GM23248 (cell line): ENCODE data around the gene E2F1. TPM values are rescaled to one million over a fixed set of nuclear protein-coding genes. Genes with fewer than 3 reads are reported as not detected.

Experiments used
- DNase-seq: peaks from one replicate; pipeline ENCODE4 v3.0.0-alpha.2; 2015
- H2AFZ ChIP-seq: fragments of 200-600 bp; sonication (generic); 2 replicates; pipeline ENCODE4 v1.6.1; 2016; ENCODE audit warnings: antibody characterized with exemption
- H3F3A ChIP-seq: fragments of 200-600 bp; sonication (generic); 2 replicates; pipeline ENCODE4 v1.6.1; 2016; ENCODE audit warnings: mild to moderate bottlenecking, antibody characterized with exemption, mixed run types; ENCODE audit not compliant: insufficient read depth
- H3K27ac ChIP-seq: fragments of 200-600 bp; sonication (generic); 2 replicates; pipeline ENCODE4 v1.5.1; 2016; ENCODE audit warnings: mild to moderate bottlenecking
- H3K27me3 ChIP-seq: fragments of 200-600 bp; sonication (generic); replicated peaks from 2 replicates; pipeline ENCODE4 v1.6.1; 2016; ENCODE audit warnings: mild to moderate bottlenecking; ENCODE audit not compliant: insufficient read depth
- H3K36me3 ChIP-seq: fragments of 200-600 bp; sonication (generic); 2 replicates; pipeline ENCODE4 v1.6.1; 2016; ENCODE audit warnings: low read depth, mild to moderate bottlenecking
- H3K4me1 ChIP-seq: fragments of 200-600 bp; sonication (generic); 2 replicates; pipeline ENCODE4 v1.6.1; 2016; ENCODE audit warnings: mild to moderate bottlenecking; ENCODE audit not compliant: insufficient read depth
- H3K4me2 ChIP-seq: fragments of 200-600 bp; sonication (generic); one replicate; pipeline ENCODE4 v1.6.1; 2016; ENCODE audit warnings: mild to moderate bottlenecking; ENCODE audit not compliant: unreplicated experiment
- H3K4me3 ChIP-seq: fragments of 200-600 bp; sonication (generic); 2 replicates; pipeline ENCODE4 v1.5.1; 2016; ENCODE audit warnings: mild to moderate bottlenecking
- H3K79me2 ChIP-seq: fragments of 200-600 bp; sonication (generic); 2 replicates; pipeline ENCODE4 v1.6.1; 2016; ENCODE audit warnings: mild to moderate bottlenecking; ENCODE audit not compliant: insufficient read depth
- H3K9ac ChIP-seq: fragments of 200-600 bp; sonication (generic); 2 replicates; pipeline ENCODE4 v1.6.1; 2016; ENCODE audit warnings: mild to moderate bottlenecking
- H3K9me2 ChIP-seq: fragments of 200-600 bp; sonication (generic); 2 replicates; pipeline ENCODE4 v1.6.1; 2016; ENCODE audit warnings: mixed run types, mild to moderate bottlenecking, moderate library complexity; ENCODE audit not compliant: insufficient read depth
- H3K9me3 ChIP-seq: fragments of 200-600 bp; sonication (generic); one replicate; pipeline ENCODE4 v1.6.1; 2017; ENCODE audit warnings: low read depth
- H4K20me1 ChIP-seq: fragments of 200-600 bp; sonication (generic); 2 replicates; pipeline ENCODE4 v1.6.0; 2016; ENCODE audit not compliant: insufficient read depth
- EZH2 ChIP-seq: fragments of 200-600 bp; sonication (generic); IDR thresholded peaks from 2 replicates; pipeline ENCODE4 v1.6.1; 2018; ENCODE audit warnings: antibody characterized with exemption, mild to moderate bottlenecking; ENCODE audit not compliant: insufficient read depth, poor library complexity, severe bottlenecking
- EZH2phosphoT487 ChIP-seq: fragments of 200-600 bp; sonication (generic); IDR thresholded peaks from 2 replicates; pipeline ENCODE4 v1.6.1; 2018; ENCODE audit warnings: antibody characterized with exemption, moderate library complexity, mild to moderate bottlenecking, low read depth; ENCODE audit not compliant: insufficient read depth
- WGBS, 2 experiments: methylation state at CpG; one replicate each; pipeline ENCODE4 v1.1.6; 2015 to 2017; ENCODE audit warnings: low lambda C conversion rate in 2 of 2, low coverage in 1 of 2; ENCODE audit errors: missing lambda C conversion rate in 2 of 2; 5-methylcytosine and 5-hydroxymethylcytosine counted together
- in situ Hi-C: fragments of 300-500 bp; cut with MboI; formaldehyde crosslinking; loops from 2 replicates; pipeline ENCODE4 v1.15.0; 2020
- polyA plus RNA-seq: library from polyadenylated mRNA; unstranded; fragments of >200 nt; fragmentation: Nextera tagmentation; extraction: Ambion mirVana; gene quantifications from 2 replicates; pipeline ENCODE4 v1.2.1, GENCODE V29; 2016
- total RNA-seq: library from RNA; depleted of rRNA; stranded (reverse); fragments of >200 nt; shearing (Covaris generic); gene quantifications from 2 replicates; pipeline ENCODE4 v1.2.3, GENCODE V29; 2014

E2F1 gene
- total and polyA plus RNA-seq, 2 experiments from 2014 or later, result 4.9 to 12.9 TPM

DNA sequence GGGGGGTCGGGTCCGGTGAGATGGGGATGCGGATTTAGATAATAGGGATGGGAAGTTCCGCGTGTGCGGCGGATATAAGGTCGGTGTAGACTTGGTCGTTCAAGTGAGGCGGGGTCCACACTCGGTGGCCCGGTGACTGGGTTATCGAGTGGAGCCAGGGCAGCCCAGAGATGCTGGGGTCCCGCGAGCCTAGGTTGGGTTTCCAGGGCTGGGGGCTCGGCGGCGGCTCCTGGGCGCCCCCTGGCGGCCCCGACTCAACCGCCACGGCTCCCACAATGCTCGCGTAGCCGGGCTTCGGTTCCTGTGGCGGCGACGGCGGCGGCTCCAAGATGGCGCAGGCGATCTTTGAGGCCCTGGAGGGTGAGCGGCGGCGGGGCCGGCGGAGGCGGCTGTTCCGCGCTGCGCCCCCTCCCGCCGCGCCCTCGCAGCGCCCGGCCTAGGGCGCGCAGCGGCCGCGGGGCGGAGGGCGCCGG is 45.5 kb upstream of the E2F1 start, which contains the start of gene ZNF341:
ZNF341 (plus strand) TSS at position 304 of the 473 bp plus-strand sequence; CDS start at position 330, 26 bp downstream.
- peak within 1 kb of the TSS; percentile 97 for H2AFZ ChIP-seq
- in situ Hi-C loops, result no loop called here

DNA sequence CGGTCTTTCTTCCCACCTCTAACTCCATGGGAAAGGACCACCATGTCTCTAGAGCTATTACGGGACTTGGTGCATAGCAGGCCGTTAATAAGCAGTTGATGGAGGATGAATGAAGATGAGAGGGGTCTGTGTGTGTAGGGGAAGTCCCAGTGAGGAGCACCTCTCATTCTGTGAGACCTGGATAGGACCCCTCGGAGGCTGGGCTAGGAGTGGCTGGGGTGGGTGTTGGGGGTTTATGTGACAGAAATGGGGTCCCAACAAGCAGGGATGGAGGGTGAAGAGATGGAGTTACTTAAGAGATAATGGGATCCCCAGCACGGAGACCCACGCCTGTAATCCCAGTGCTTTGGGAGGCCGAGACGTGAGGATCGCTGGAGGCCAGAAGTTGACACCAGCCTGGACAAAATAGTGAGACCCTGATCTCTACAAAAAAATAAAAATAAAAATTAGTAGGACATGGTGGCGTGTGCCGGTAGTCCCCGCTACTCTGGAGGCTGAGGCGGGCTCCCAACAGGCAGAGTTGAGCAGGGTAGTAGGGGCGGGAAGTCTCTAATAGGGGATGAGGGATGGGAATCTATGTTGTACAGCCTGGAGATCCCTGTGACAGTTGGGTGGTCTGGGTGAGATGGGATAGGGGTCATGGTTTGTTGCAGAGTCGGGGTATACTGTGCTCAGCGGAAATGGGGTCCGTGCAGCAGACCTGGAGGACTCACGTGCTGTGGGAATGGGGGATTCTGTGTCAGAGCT is 44.9 kb upstream of the E2F1 start:
- Histone ChIP-seq H3K9me2 (no peaks in the 10 kb centered on the region), H3K27me3 (no peaks in the 10 kb centered on the region), H3K9ac (peak overlapping the region; percentile 82), H3K4me2 (peak overlapping the region; percentile 81), H3K36me3 (no peaks in the 10 kb centered on the region), H3K4me1 (peaks cover 16% of the 10 kb centered on the region), H3K4me3 (peak overlapping the region; percentile 81), H3K9me3 (no peaks in the 10 kb centered on the region), H3K79me2 (peaks cover 10% of the 10 kb centered on the region), H3K27ac (peak overlapping the region; percentile 54), H3F3A (0 out of 2 replicates have a peak, but pooled peaks cover 4% of the 10 kb centered on the region), H2AFZ (peak overlapping the region; percentile 97), H4K20me1 (no peaks in the 10 kb centered on the region)
- no peak for DNase-seq
- WGBS, 2 experiments, result 75% methylated on average over 18 of the region's 18 CpGs
- in situ Hi-C loops, result no loop called here
- TF ChIP-seq EZH2 (no peak), EZH2phosphoT487 (no peak)

More for the DNA sequence above, 45.5 kb upstream of the E2F1 start, which contains the start of gene ZNF341:
- H3K9me2 ChIP-seq, result no peaks in the 10 kb centered on the region
- H3K36me3 ChIP-seq, result 0 out of 2 replicates have a peak, but pooled peaks cover 4% of the 10 kb centered on the region
- peak within 1 kb of the TSS; percentile 81 for H3K4me3 ChIP-seq
- DNase-seq, result peak; percentile 94
- peak within 1 kb of the TSS; percentile 91 for H3K4me2 ChIP-seq
- no peaks in the 10 kb centered on the region for H4K20me1 ChIP-seq
- H3K9me3 ChIP-seq, result no peaks in the 10 kb centered on the region
- WGBS, 2 experiments, result 6 to 8% methylated on average over 30 to 56 of the region's 57 CpGs
- H3K4me1 ChIP-seq, result peaks cover 16% of the 10 kb centered on the region
- TF ChIP-seq EZH2phosphoT487, result no peak
- TF ChIP-seq EZH2, result no peak
- 0 out of 2 replicates have a peak, but pooled peaks cover 4% of the 10 kb centered on the region for H3F3A ChIP-seq
- peak within 1 kb of the TSS; percentile 54 for H3K27ac ChIP-seq
- no peaks in the 10 kb centered on the region for H3K27me3 ChIP-seq
- peak within 1 kb of the TSS; percentile 82 for H3K9ac ChIP-seq
- peaks cover 16% of the 10 kb centered on the region for H3K79me2 ChIP-seq

DNA sequence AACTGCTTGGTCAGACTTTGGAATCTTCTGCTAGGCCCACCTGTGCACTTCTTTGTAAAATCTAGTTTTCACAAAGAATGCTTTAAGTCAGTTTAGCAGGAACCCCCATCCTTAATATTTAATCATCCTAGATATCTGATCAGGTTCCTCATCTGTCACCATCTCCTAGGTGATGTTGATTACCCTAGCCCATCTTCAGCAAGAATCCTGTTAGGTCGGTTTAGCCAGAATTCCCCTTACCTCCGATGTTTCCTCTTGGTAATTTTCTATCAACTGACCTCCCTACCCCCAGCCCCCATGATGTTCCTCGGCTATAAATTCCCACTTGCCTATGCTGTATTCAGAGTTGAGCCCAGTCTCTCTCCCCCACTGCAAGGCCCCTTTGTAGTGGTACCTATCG is 42.9 kb upstream of the E2F1 start:
- no peaks in the 10 kb centered on the region for H3K79me2 ChIP-seq
- peaks cover 12% of the 10 kb centered on the region for H3K4me1 ChIP-seq
- no peak overlapping the region for H3K9ac ChIP-seq
- H3K27me3 ChIP-seq, result no peaks in the 10 kb centered on the region
- DNase-seq, result no peak
- 56 to 61% methylated on average over 4 of the region's 4 CpGs for WGBS, 2 experiments
- H3K27ac ChIP-seq, result no peak overlapping the region
- H3K9me2 ChIP-seq, result no peaks in the 10 kb centered on the region
- no peaks in the 10 kb centered on the region for H3K36me3 ChIP-seq
- H3K9me3 ChIP-seq, result no peaks in the 10 kb centered on the region
- H3K4me2 ChIP-seq, result no peak overlapping the region
- in situ Hi-C loops, result no loop called here
- no peak overlapping the region for H2AFZ ChIP-seq
- H3F3A ChIP-seq, result 0 out of 2 replicates have a peak, but pooled peaks cover 4% of the 10 kb centered on the region
- H3K4me3 ChIP-seq, result no peak overlapping the region
- TF ChIP-seq EZH2phosphoT487 (no peak), EZH2 (no peak)
- H4K20me1 ChIP-seq, result no peaks in the 10 kb centered on the region

DNA sequence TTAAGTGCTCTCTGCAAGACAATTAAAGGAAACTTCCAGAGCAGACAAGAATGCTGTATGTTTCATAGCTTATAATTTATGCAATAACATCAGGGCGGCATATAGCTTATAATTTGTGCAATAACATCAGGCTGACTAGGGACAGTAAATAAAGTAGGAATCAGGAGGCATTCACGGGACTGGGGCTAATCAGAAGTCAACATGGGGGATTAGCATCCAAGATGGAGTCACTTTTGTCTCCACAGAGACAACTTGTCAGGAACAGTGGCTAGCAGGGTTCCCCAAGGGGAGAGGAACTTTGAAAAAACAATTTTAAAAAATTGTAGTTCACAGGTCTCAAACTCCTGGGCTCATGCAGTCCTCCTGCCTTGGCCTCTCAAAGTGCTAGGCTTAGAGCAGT is 42.3 kb upstream of the E2F1 start:
- H3K4me2 ChIP-seq, result no peak overlapping the region
- WGBS, 2 experiments, result 71 to 76% methylated on average over 2 of the region's 2 CpGs
- no peak overlapping the region for H3K4me3 ChIP-seq
- H3K79me2 ChIP-seq, result no peaks in the 10 kb centered on the region
- no peak overlapping the region for H3K9ac ChIP-seq
- H3F3A ChIP-seq, result 0 out of 2 replicates have a peak, but pooled peaks cover 4% of the 10 kb centered on the region
- peaks cover 7% of the 10 kb centered on the region for H3K4me1 ChIP-seq
- no peak for DNase-seq
- in situ Hi-C loops, result no loop called here
- H3K27ac ChIP-seq, result no peak overlapping the region
- H4K20me1 ChIP-seq, result no peaks in the 10 kb centered on the region
- TF ChIP-seq EZH2, result no peak
- TF ChIP-seq EZH2phosphoT487, result no peak
- no peaks in the 10 kb centered on the region for H3K9me2 ChIP-seq
- H2AFZ ChIP-seq, result no peak overlapping the region
- no peaks in the 10 kb centered on the region for H3K27me3 ChIP-seq
- no peaks in the 10 kb centered on the region for H3K36me3 ChIP-seq
- H3K9me3 ChIP-seq, result no peaks in the 10 kb centered on the region
